Measurements from ENCODE around the gene JAGN1. TPM values are rescaled to one million over a fixed set of nuclear protein-coding genes. Genes with fewer than 3 reads are reported as not detected.

JAGN1 gene
- total and polyA plus RNA-seq, 2 donors (not counting 1 experiment from before 2014, with no cell fraction given), result 20.3 to 25.7 TPM

GRCh38 chr3:9843715-9844438 lies 46.5 kb upstream of the JAGN1 start, which contains the start of gene RPUSD3:
TSS of gene RPUSD3 (minus strand) at chr3:9844008. CDS start at chr3:9843990, 18 bp downstream.
- WGBS (ENCODE audit: insufficient coverage), result 0% methylated on average over 36 of the region's 42 CpGs

More at GRCh38 chr3:9843715-9844438, 46.5 kb upstream of the JAGN1 start, which contains the start of gene RPUSD3:
- H3K9ac ChIP-seq (ENCODE audit: low read length), result peak within 1 kb of the TSS; percentile 86
- DNase-seq, result peak; percentile 97
- H3K4me3 ChIP-seq (ENCODE audit: control extremely low read depth in 1 of 5, extremely low read depth in 1 of 5, insufficient read depth in 1 of 5, low read depth in 2 of 5, low read length in 4 of 5), result peak within 1 kb of the TSS; percentile 60 to 96 (median 73)
- ChIA-PET CTCF (no interaction called here), POLR2A (interaction anchor here (0.5 to 1.2 kb wide), 3 partner anchors 12 to 62 kb away, joined by 4 to 6 read pairs (median 4); no protein-coding TSS in a partner anchor)
- peak within 1 kb of the TSS; percentile 89 for H2AFZ ChIP-seq (ENCODE audit: insufficient read depth, low read depth, low read length, poor library complexity, severe bottlenecking)
- H3K27me3 ChIP-seq (replicated peaks in 1 of 4; ENCODE audit: control extremely low read depth in 1 of 4, control insufficient read depth in 3 of 4, insufficient read depth in 4 of 4, low read length in 3 of 4), result no peaks in the 10 kb centered on the region
- H3K36me3 ChIP-seq (replicated peaks in 1 of 2; ENCODE audit: control extremely low read depth in 1 of 2, control insufficient read depth in 1 of 2, extremely low read depth in 1 of 2, insufficient read depth in 2 of 2, low read length in 1 of 2), result peaks cover 6 to 23% of the 10 kb centered on the region in 2 experiments
- Mint-ChIP-seq H3K9me3 (ENCODE audit: insufficient read depth) (no peaks in the 10 kb centered on the region), H3K4me3 (peak within 1 kb of the TSS; percentile 98), H3K27me3 (no peaks in the 10 kb centered on the region), H3K4me1 (peaks cover 20% of the 10 kb centered on the region), H3K27ac (peak within 1 kb of the TSS; percentile 92)
- H3K27ac ChIP-seq (ENCODE audit: low read length in 2 of 2), result peak within 1 kb of the TSS; percentile 17 to 75
- no peak for TF ChIP-seq CTCF (IDR thresholded peaks at IDR 0.05)
- no peak for TF ChIP-seq EZH2 (IDR thresholded peaks at IDR 0.05; ENCODE audit: borderline replicate concordance, insufficient read depth, low read depth, low read length, poor library complexity, severe bottlenecking)
- peak; percentile 100 for ATAC-seq (ENCODE audit: low read depth)
- H3K4me1 ChIP-seq (ENCODE audit: control insufficient read depth in 2 of 2, insufficient read depth in 2 of 2, low read length in 2 of 2), result peaks cover 8 to 17% of the 10 kb centered on the region in 2 donors
- H3K79me2 ChIP-seq (ENCODE audit: control insufficient read depth, insufficient read depth, low read length), result peaks cover 14% of the 10 kb centered on the region
- H3K9me3 ChIP-seq (ENCODE audit: control extremely low read depth in 1 of 3, control insufficient read depth in 2 of 3, insufficient read depth in 1 of 3, low read length in 2 of 3), result peaks cover 0 to 6% (median 0%) of the 10 kb centered on the region in 3 donors
- no peaks in the 10 kb centered on the region for H4K20me1 ChIP-seq (ENCODE audit: control insufficient read depth, insufficient read depth, low read length, poor library complexity, severe bottlenecking)
- H3K4me2 ChIP-seq (replicated peaks; ENCODE audit: low read depth, low read length, poor library complexity, severe bottlenecking), result peak within 1 kb of the TSS; percentile 77
- intact Hi-C loops (cut with micrococcal nuclease), result loop anchor here (1.0 to 5.0 kb wide), 11 partner anchors 35 to 478 kb away; partner anchors contain the start of genes BRK1, BRPF1, CRELD1 and JAGN1

Measured in B cell (primary cell).